ENCODE data around the gene FAM89A. TPM values are rescaled to one million over a fixed set of nuclear protein-coding genes. Genes with fewer than 3 reads are reported as not detected.

The FAM89A gene
- total RNA-seq, 1 experiment from 2014 or later, result 7.5 TPM

- Histone ChIP-seq H2AFZ (ENCODE audit: low read length) (no peak overlapping the region), H3K36me3 (ENCODE audit: low read depth, low read length) (no peaks in the 10 kb centered on the region), H4K20me1 (ENCODE audit: low read length) (no peaks in the 10 kb centered on the region), H3K4me3 (ENCODE audit: low read length) (no peak overlapping the region), H3K4me2 (ENCODE audit: low read length) (no peak overlapping the region), H3K27me3 (ENCODE audit: low read length) (peaks cover 40% of the 10 kb centered on the region), H3K4me1 (ENCODE audit: insufficient read depth, low read length) (0 out of 2 replicates have a peak, but pooled peaks cover 5% of the 10 kb centered on the region), H3K79me2 (ENCODE audit: low read length) (no peaks in the 10 kb centered on the region), H3K9me3 (ENCODE audit: low read length) (no peaks in the 10 kb centered on the region), H3F3A (ENCODE audit: low read length, unreplicated experiment) (no peaks in the 10 kb centered on the region), H3K27ac (ENCODE audit: low read length) (no peak overlapping the region), H3K9me2 (replicated peaks; ENCODE audit: low read length) (no peaks in the 10 kb centered on the region), H3K9ac (ENCODE audit: low read length) (no peak overlapping the region)
- BruUV-seq (replicated peaks), result no TSS peak
- ChIA-PET POLR2A (ENCODE audit: unreplicated experiment) (no interaction called here), CTCF (no interaction called here)
- ATAC-seq (no peak), DNase-seq (no peak)
- intact Hi-C loops (cut with micrococcal nuclease), result no loop called here
- TF ChIP-seq EZH2 (IDR thresholded peaks at IDR 0.05; ENCODE audit: low read length, unreplicated experiment), result no peak
- TF ChIP-seq CTCF (conservative IDR thresholded peaks at IDR 0.05; ENCODE audit: low read depth, low read length), result no peak
- no peak for TF ChIP-seq EZH2phosphoT487 (IDR thresholded peaks at IDR 0.05; ENCODE audit: borderline replicate concordance, low read length)
These were observed 35.4 kb upstream of the FAM89A start for GRCh38 chr1:231075497-231075896.

GRCh38 chr1:231075020-231075419, 35.0 kb upstream of the FAM89A start:
- BruUV-seq (replicated peaks), result no TSS peak
- TF ChIP-seq CTCF (conservative IDR thresholded peaks at IDR 0.05; ENCODE audit: low read depth, low read length), result no peak
- no peak for TF ChIP-seq EZH2 (IDR thresholded peaks at IDR 0.05; ENCODE audit: low read length, unreplicated experiment)
- TF ChIP-seq EZH2phosphoT487 (IDR thresholded peaks at IDR 0.05; ENCODE audit: borderline replicate concordance, low read length), result no peak
- Histone ChIP-seq H3K9me2 (replicated peaks; ENCODE audit: low read length) (no peaks in the 10 kb centered on the region), H2AFZ (ENCODE audit: low read length) (no peak overlapping the region), H3K79me2 (ENCODE audit: low read length) (no peaks in the 10 kb centered on the region), H3K9me3 (ENCODE audit: low read length) (no peaks in the 10 kb centered on the region), H3K4me2 (ENCODE audit: low read length) (no peak overlapping the region), H4K20me1 (ENCODE audit: low read length) (no peaks in the 10 kb centered on the region), H3F3A (ENCODE audit: low read length, unreplicated experiment) (no peaks in the 10 kb centered on the region), H3K4me1 (ENCODE audit: insufficient read depth, low read length) (0 out of 2 replicates have a peak, but pooled peaks cover 5% of the 10 kb centered on the region), H3K9ac (ENCODE audit: low read length) (no peak overlapping the region), H3K27me3 (ENCODE audit: low read length) (peaks cover 37% of the 10 kb centered on the region), H3K27ac (ENCODE audit: low read length) (no peak overlapping the region), H3K36me3 (ENCODE audit: low read depth, low read length) (no peaks in the 10 kb centered on the region), H3K4me3 (ENCODE audit: low read length) (no peak overlapping the region)
- intact Hi-C loops (cut with micrococcal nuclease), result no loop called here
- no peak for DNase-seq
- ChIA-PET POLR2A (ENCODE audit: unreplicated experiment) (no interaction called here), CTCF (no interaction called here)
- no peak for ATAC-seq

- intact Hi-C loops (cut with micrococcal nuclease), result no loop called here
- DNase-seq (peak; percentile 29), ATAC-seq (no peak)
- Histone ChIP-seq H3K9me3 (ENCODE audit: low read length) (no peaks in the 10 kb centered on the region), H3K36me3 (ENCODE audit: low read depth, low read length) (no peaks in the 10 kb centered on the region), H3K27ac (ENCODE audit: low read length) (no peak overlapping the region), H3K4me1 (ENCODE audit: insufficient read depth, low read length) (0 out of 2 replicates have a peak, but pooled peaks cover 5% of the 10 kb centered on the region), H3K27me3 (ENCODE audit: low read length) (peaks cover 39% of the 10 kb centered on the region), H3K4me2 (ENCODE audit: low read length) (no peak overlapping the region), H2AFZ (ENCODE audit: low read length) (no peak overlapping the region), H3K79me2 (ENCODE audit: low read length) (no peaks in the 10 kb centered on the region), H3F3A (ENCODE audit: low read length, unreplicated experiment) (no peaks in the 10 kb centered on the region), H3K9me2 (replicated peaks; ENCODE audit: low read length) (no peaks in the 10 kb centered on the region), H3K4me3 (ENCODE audit: low read length) (no peak overlapping the region), H3K9ac (ENCODE audit: low read length) (no peak overlapping the region), H4K20me1 (ENCODE audit: low read length) (no peaks in the 10 kb centered on the region)
- BruUV-seq (replicated peaks), result no TSS peak
- TF ChIP-seq EZH2phosphoT487 (IDR thresholded peaks at IDR 0.05; ENCODE audit: borderline replicate concordance, low read length) (no peak), EZH2 (IDR thresholded peaks at IDR 0.05; ENCODE audit: low read length, unreplicated experiment) (no peak), CTCF (conservative IDR thresholded peaks at IDR 0.05; ENCODE audit: low read depth, low read length) (no peak)
- ChIA-PET CTCF (no interaction called here), POLR2A (ENCODE audit: unreplicated experiment) (no interaction called here)
These were observed 34.0 kb upstream of the FAM89A start for GRCh38 chr1:231074046-231074445.

Data from PC-3 (cell line).